Stimulated activated CD8-positive, alpha-beta memory T cell treated with anti-CD3 and anti-CD28 coated beads, Interleukin-7, amount 100 ng/mL, for 24 hours (primary cell): ENCODE results near the gene P3H2.
"Not testable (repeated sequence)": the region's sequence is repeated elsewhere in the genome, so short reads cannot be mapped to it uniquely, and the experiment has no call there.

Experiments
- DNase-seq: peaks from one replicate; pipeline ENCODE4 v3.0.0-alpha.2; 2020; ENCODE audit warnings: low read depth

P3H2 gene

GRCh38 chr3:189982321-189982945 lies 138.3 kb downstream of the P3H2 start:
- no peak for DNase-seq

GRCh38 chr3:189981668-189982067 lies 139.0 kb downstream of the P3H2 start:
- DNase-seq: no peak

GRCh38 chr3:189978753-189979152 lies 141.9 kb downstream of the P3H2 start:
- no peak for DNase-seq

- no peak for DNase-seq
Measured at GRCh38 chr3:189977174-189977573, 143.5 kb downstream of the P3H2 start.

- no peak for DNase-seq
Measured at GRCh38 chr3:189975391-189975990, 145.2 kb downstream of the P3H2 start.

GRCh38 chr3:189974359-189974758 lies 146.3 kb downstream of the P3H2 start:
- DNase-seq: no peak

GRCh38 chr3:189967254-189967865 lies 153.3 kb downstream of the P3H2 start:
- no peak for DNase-seq

- DNase-seq: no peak
Measured at GRCh38 chr3:189966843-189967242, 153.9 kb downstream of the P3H2 start.

- DNase-seq: no peak
Measured at GRCh38 chr3:189964623-189965332, 155.9 kb downstream of the P3H2 start.

GRCh38 chr3:189962466-189962865 lies 158.2 kb downstream of the P3H2 start:
- no peak for DNase-seq

GRCh38 chr3:189961522-189962161 lies 159.1 kb downstream of the P3H2 start:
- peak; percentile 66 for DNase-seq

- not testable (repeated sequence) for DNase-seq
Measured at GRCh38 chr3:189961086-189961485, 159.6 kb downstream of the P3H2 start.

GRCh38 chr3:189954733-189955665 lies 165.7 kb downstream of the P3H2 start:
- DNase-seq: no peak

- no peak for DNase-seq
Measured at GRCh38 chr3:189953551-189953950, 167.1 kb downstream of the P3H2 start.

GRCh38 chr3:189952272-189952671 lies 168.4 kb downstream of the P3H2 start:
- no peak for DNase-seq

- DNase-seq: no peak
Measured at GRCh38 chr3:189950258-189950657, 170.4 kb downstream of the P3H2 start.

- no peak for DNase-seq
Measured at GRCh38 chr3:189949580-189949979, 171.1 kb downstream of the P3H2 start.

GRCh38 chr3:189948724-189949045 lies 172.0 kb downstream of the P3H2 start:
- DNase-seq: no peak

- DNase-seq: no peak
Measured at GRCh38 chr3:189947948-189948723, 172.6 kb downstream of the P3H2 start.

GRCh38 chr3:189947068-189947467 lies 173.6 kb downstream of the P3H2 start:
- DNase-seq: no peak
